HG02885 (cell line): Measurements from ENCODE around the gene GADD45A.

Source experiments
- ATAC-seq: cut with Tn5 transposase; IDR thresholded peaks from one replicate; pipeline ENCODE4 v1.9.1; 2021; ENCODE audit warnings: mild to moderate bottlenecking; ENCODE audit not compliant: unreplicated experiment, poor library complexity

GADD45A gene

GRCh38 chr1:67666636-67667035, 18.4 kb upstream of the GADD45A start:
- no peak for ATAC-seq

- no peak for ATAC-seq
Measured at GRCh38 chr1:67668660-67669059, 16.3 kb upstream of the GADD45A start.

DNA sequence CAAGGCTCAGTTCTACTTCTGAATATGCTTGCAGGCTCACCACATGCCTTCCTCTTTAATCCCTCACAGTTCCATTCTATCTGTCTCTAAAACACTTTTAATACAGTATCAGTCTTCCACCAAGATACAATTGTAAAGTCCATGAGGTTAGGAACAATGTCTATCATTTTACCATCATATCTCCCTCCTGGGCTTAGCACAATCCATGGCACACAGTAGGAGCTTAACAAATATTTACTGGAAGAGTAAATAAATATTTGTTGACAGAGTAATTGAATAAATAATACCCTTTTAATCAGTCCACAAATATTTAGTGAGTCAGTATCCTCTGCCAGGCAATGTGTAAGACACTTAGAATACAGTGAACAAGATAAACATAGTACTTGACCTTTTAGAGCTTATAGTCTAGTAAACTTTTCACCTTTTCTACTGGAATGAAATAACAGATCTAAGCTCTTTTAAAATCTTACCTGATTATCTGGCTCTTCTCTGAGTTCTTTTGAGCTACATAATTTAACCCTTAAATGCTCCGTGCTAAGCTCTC, 12.7 kb upstream of the GADD45A start:
- ATAC-seq: no peak

- no peak for ATAC-seq
Measured at GRCh38 chr1:67673468-67674201, 11.4 kb upstream of the GADD45A start.

DNA sequence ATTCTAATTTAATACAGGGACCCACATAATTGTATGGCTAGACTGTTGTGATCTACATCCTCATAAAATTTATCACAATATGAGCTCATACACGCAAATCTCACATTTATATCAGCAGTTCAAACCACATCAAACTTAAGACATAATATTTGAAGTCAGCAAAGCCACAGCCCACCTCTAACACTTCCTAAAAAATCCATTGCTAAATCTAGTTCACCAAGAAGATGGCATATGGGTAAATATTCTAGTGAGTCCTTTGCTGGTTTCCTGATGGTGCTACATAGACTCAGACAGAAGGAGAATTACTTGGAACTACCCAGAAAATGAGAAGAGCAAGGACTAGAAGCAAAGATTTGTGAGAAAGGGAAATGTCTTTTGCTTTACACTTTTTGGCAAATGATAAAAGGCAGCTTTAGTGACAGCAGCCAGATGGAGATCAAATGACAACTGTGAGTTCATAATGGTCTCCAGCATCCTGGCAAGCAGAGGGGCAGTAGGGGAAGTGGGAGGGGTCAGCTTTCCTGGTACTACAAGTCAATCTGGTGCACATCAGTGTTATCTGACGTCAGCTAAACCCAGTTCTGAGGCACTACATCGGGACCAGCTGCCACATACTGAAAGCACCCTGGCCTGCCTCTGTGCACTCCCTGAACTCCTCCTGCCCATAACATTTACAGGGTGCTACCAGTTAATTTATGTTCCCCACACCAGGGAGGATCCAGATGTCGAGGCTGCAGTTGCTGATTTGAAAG, 10.6 kb upstream of the GADD45A start:
- ATAC-seq: no peak

- no peak for ATAC-seq
Measured at GRCh38 chr1:67675800-67676199, 9.2 kb upstream of the GADD45A start.

DNA sequence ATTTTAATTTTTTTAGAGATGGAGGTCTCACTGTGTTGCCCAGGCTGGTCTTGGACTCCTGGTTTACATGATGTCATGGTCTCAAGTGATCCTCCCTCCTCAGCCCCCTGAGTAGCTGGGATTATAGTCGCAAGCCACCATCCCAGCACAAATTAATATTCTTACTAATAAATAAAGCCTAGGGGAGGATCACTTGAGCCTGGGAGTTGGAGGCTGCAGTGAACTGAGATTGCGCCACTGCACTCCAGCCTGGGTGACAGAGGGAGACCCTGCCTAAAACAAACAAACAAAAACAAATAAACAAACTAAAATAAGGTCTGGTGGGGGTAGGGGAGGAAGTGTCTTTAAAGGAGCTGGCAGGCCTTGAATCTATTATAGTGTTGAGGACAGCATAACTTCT, 8.7 kb upstream of the GADD45A start:
- no peak for ATAC-seq

- ATAC-seq: no peak
Measured at GRCh38 chr1:67676946-67677345, 8.1 kb upstream of the GADD45A start.

GRCh38 chr1:67677408-67677807, 7.6 kb upstream of the GADD45A start:
- ATAC-seq: no peak

- ATAC-seq: no peak
Measured at GRCh38 chr1:67677930-67678329, 7.1 kb upstream of the GADD45A start.

- ATAC-seq: no peak
Measured at GRCh38 chr1:67679691-67680090, 5.3 kb upstream of the GADD45A start.

DNA sequence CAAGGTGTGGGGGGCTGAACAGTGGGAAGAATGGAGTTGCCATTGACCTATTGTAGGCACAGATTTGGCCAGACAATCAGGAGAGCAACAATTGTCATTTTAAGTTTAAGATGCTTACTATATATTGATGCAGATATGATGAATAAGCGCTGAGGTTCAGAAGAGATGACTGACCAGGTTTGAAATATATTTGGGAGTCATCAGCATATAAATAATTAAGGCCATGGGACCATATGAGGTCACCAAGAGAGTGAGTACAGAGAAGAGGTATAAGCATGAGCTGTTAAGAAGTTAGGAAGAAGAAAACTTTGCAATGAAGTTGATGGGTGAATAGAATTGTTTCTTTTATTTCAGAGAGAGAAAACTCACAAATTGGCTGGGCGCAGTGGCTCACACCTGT, 4.5 kb upstream of the GADD45A start:
- no peak for ATAC-seq

GRCh38 chr1:67682659-67683197, 2.3 kb upstream of the GADD45A start:
- ATAC-seq: no peak

DNA sequence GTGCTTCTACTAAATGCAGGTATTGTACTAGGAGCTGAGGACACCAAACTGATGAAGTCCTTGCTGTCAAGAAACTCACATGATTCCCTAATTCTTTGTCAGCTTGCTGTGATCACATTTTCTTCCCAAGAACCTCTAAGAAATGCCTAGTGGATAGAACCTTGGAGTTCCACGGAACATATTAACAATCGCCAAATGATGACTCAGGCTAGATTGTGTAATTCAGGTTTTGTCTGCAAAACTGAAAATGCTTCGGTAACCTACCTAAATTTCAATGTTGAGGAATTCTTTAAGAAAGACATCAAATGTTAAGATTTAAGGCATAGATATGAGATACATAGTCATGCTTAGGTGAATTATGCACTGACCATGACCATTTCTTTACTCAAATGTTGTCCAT, 1.7 kb upstream of the GADD45A start:
- no peak for ATAC-seq

DNA sequence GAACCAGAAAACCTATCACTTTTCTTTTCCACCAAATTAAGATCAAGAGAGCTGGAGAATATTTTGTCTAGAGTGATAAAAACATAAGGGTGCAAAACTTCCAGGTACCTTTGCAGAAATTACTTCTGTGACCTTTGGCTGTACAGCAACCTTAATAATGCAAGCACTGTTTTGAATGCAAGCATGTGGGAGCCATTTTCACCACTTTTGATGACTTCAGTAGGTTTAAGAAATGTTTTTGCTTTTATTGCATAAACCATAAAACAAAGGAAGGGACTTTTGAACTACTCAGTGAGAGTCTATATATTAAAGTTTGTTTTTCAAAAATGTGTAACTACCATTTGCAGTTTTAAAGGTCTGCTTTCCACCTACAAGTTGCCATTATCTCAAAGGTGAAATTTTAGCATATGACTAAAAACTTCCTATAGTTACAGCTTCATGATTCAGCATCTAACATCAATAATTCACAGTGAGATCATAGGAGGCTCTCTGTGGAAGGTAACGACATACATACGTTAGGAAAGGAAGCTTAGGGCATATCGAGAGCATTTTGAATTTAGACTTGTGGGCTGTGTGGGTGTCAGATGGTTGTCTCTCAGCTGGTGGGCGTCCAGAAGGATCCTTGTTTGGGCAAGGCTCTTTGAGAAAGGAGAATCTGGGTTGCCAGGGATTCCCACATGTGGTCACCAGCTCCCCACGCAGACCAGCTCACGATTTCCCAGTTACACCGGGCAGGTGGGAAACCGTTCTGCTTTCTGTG, 1.1 kb upstream of the GADD45A start:
- ATAC-seq: no peak

GRCh38 chr1:67684526-67685066, 405 bp upstream of the GADD45A start:
- no peak for ATAC-seq

DNA sequence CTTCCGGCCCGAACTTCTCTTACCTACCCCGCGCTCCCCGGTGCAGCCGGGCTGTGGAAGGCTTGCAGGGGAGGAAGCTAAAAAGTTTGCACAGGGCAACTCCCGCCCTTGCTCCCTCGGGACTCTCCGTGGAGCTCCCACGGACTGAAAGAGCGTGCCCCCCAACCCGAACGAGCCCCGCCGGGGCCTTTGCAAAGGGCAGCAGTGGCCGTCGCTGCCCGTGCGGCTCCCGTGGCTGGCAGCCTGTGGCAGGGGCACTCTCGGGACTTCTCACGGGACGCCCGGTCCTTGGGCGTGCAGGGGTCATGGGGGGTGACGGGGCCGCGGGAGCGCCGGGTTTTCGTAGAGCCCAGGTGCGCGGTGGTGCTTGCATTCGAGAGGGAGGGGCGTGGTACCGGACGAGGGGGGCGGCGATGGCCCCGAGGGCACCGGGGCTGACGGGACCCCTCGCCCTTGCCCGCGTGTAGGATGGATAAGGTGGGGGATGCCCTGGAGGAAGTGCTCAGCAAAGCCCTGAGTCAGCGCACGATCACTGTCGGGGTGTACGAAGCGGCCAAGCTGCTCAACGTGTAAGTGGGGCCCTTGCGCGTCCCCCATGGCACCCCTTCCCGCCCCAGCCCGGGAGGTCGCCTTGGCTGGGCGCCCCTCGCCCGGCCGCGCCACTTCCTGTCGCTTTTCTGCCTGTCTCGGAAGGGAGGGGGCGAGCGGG, 711 bp downstream of the GADD45A start:
- ATAC-seq: peak; percentile 20

GRCh38 chr1:67686267-67687197, 1.5 kb downstream of the GADD45A start:
- peak; percentile 25 for ATAC-seq

GRCh38 chr1:67687198-67687545, 2.2 kb downstream of the GADD45A start:
- ATAC-seq: no peak
